Right lobe of liver (tissue), 4 donors: ENCODE results near the gene GAD1.

ENCODE experiments used
- POLR2A ChIP-seq: fragments of 450-650 bp; IDR thresholded peaks from one replicate; pipeline ENCODE4 v1.6.1; 2017; ENCODE audit warnings: antibody characterized with exemption, mild to moderate bottlenecking
- TF ChIP-seq, protein P1 (sequence below), 4 donors: fragments of 200-600 bp in 3 of 4; fragments of 450-650 bp in 1 of 4; IDR thresholded peaks; one replicate each; pipeline versions ENCODE4 v1.5.1 to v1.8.0; 2016 to 2022; ENCODE audit warnings: antibody characterized with exemption in 4 of 4, mild to moderate bottlenecking in 2 of 4
- donor health status: DM: no; HTN: no; CAD: no.
- donor health status: DM: no; HTN: no; CAD: no.
- donor health status: DM: no; HTN: yes; CAD: no.

DNA sequence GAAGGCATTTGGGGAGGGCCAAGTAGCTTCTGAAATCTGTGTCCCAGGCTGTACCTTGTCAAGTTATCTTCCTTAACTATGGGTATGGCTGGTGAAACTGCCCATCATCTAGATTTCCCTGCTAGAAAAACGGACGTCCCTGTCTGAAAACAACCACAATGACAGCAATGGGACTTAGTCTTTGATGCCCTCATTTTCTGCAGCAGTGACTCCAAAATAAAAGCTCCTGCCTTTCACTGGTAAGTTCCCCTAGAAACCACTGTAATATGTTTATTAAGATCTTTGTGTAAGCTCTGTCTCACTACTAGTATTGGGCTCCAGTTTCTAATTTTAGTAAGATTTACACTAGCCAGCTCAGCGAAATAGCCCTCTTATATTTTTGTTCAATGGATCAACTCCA is 65.2 kb downstream of the GAD1 start:
- TF ChIP-seq, protein P1, sequence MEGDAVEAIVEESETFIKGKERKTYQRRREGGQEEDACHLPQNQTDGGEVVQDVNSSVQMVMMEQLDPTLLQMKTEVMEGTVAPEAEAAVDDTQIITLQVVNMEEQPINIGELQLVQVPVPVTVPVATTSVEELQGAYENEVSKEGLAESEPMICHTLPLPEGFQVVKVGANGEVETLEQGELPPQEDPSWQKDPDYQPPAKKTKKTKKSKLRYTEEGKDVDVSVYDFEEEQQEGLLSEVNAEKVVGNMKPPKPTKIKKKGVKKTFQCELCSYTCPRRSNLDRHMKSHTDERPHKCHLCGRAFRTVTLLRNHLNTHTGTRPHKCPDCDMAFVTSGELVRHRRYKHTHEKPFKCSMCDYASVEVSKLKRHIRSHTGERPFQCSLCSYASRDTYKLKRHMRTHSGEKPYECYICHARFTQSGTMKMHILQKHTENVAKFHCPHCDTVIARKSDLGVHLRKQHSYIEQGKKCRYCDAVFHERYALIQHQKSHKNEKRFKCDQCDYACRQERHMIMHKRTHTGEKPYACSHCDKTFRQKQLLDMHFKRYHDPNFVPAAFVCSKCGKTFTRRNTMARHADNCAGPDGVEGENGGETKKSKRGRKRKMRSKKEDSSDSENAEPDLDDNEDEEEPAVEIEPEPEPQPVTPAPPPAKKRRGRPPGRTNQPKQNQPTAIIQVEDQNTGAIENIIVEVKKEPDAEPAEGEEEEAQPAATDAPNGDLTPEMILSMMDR (IDR thresholded peaks at IDR 0.05): no peak
- TF ChIP-seq POLR2A: no peak
